Activated T-cell treated with anti-CD3 and anti-CD28 coated beads for 48 hours (primary cell): ENCODE measurements around the gene CAMK2G.

Experiments used
- DNase-seq: peaks from one replicate; pipeline ENCODE4 v3.0.0-alpha.2; 2020; ENCODE audit warnings: low read depth

CAMK2G gene

GRCh38 chr10:73769396-73769795 is 105.0 kb downstream of the CAMK2G start:
- DNase-seq = no peak

- no peak for DNase-seq
Measured at GRCh38 chr10:73768881-73769280, 105.5 kb downstream of the CAMK2G start.

DNA sequence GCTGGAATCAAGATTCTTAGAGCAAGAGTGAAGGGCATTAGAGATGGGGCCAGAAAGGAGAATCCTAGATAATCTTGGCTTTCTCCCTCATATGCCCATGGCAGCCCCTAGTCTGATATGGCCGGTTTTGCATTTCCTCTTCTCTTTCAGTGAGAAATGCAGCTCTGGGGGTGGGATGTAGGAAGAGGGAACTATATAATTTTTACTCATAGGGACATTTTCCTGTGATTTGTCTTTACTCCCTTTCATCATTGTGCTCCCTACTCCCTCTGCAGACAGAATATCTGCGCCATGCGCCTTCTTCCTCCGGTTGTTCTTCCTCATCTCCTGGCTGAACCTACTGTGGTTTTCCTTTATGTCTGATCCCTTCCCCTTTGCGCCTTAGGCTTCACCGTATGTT is 109.3 kb downstream of the CAMK2G start:
- no peak for DNase-seq

DNA sequence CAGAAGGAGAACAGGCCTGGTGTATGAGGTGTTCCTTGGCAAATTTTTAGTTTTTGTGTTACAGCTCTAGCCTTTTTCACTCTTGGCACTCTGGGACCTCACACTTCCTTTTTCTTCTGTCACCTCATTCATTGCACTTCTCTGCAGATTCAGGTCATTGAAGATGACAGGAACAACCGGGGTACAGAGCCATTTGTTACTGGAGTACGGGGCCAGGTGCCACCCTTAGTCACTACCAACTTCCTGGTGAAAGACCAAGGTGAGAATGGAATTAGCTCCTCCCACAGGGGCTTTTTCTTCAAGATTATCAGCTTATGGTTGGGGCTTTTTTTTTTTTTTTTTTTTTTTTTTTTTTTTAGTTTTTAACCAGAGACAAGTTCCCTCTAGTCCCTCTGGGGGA is 111.0 kb downstream of the CAMK2G start:
- no peak for DNase-seq

GRCh38 chr10:73762915-73763314 is 111.4 kb downstream of the CAMK2G start:
- DNase-seq = no peak
